OCI-LY7 (cell line): Measurements from ENCODE around the gene NFATC4.

Experiments
- CTCF ChIP-seq: fragments of 200-600 bp; sonication (generic); conservative IDR thresholded peaks from 2 replicates; pipeline ENCODE4 v1.5.1; 2014; ENCODE audit warnings: mild to moderate bottlenecking, antibody characterized with exemption, low read length, moderate library complexity, mixed read lengths
- EZH2phosphoT487 ChIP-seq: fragments of 200-600 bp; sonication (generic); IDR thresholded peaks from 2 replicates; pipeline ENCODE4 v1.6.1; 2018; ENCODE audit warnings: low read depth, borderline replicate concordance, mild to moderate bottlenecking, mixed run types, antibody characterized with exemption, low read length, moderate library complexity, mixed read lengths

DNA sequence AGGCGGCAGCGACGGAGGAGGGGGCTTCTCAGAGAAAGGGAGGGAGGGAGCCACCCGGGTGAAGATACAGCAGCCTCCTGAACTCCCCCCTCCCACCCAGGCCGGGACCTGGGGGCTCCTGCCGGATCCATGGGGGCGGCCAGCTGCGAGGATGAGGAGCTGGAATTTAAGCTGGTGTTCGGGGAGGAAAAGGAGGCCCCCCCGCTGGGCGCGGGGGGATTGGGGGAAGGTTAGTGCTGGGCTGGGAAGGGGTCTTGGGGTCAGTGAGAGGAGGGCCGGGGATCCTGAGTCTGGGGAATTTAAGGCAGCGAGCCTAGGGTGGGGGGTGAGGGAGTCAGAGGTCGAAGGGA, 203 bp downstream of the NFATC4 start:
- TF ChIP-seq CTCF: no peak
- TF ChIP-seq EZH2phosphoT487: no peak
